ENCODE data around the gene TCERG1L.

GRCh38 chr10:131230641-131231322, 80.7 kb downstream of the TCERG1L start:
- TF ChIP-seq CTCF (IDR thresholded peaks at IDR 0.05) (no peak), POLR2AphosphoS5 (IDR thresholded peaks at IDR 0.05; ENCODE audit: low read depth, low read length) (no peak), REST (IDR thresholded peaks at IDR 0.05; ENCODE audit: insufficient read depth in 1 of 2, low read depth in 2 of 2, low read length in 1 of 2) (no peak), SIN3A (IDR thresholded peaks at IDR 0.05; ENCODE audit: borderline replicate concordance, insufficient read depth, low read depth, low read length) (no peak)

All from Panc1 (cell line).